Uterus (tissue), 2 donors: ENCODE results near the gene TMEM123.
A peak's percentile ranks its signal among the peaks of the same experiment; 100 is the strongest.

Source experiments
- CTCF ChIP-seq, 4 experiments: fragments of 200-600 bp in 2 of 4; fragments of 450-650 bp in 2 of 4; sonication (generic) in 2 of 4; IDR thresholded peaks; one replicate each; pipeline ENCODE4 v1.5.1; 2016 to 2019; ENCODE audit warnings: antibody characterized with exemption in 4 of 4, mild to moderate bottlenecking in 2 of 4, moderate library complexity in 1 of 4
- POLR2A ChIP-seq, 2 donors: fragments of 450-650 bp; IDR thresholded peaks; one replicate each; pipeline ENCODE4 v1.6.1; 2016; ENCODE audit warnings: antibody characterized with exemption in 2 of 2, mild to moderate bottlenecking in 1 of 2, moderate library complexity in 1 of 2

GRCh38 chr11:102346748-102347461, 105.7 kb downstream of the TMEM123 start, which contains the start of gene BIRC2:
- TF ChIP-seq CTCF (IDR thresholded peaks at IDR 0.05): peak; percentile 62 to 97 (median 88)
- TF ChIP-seq POLR2A (IDR thresholded peaks at IDR 0.05): peak; percentile 90 to 96
